ENCODE measurements around the gene CRY2.

CRY2 gene

GRCh38 chr11:45848654-45849081 lies 1.4 kb downstream of the CRY2 start:
- DNase-seq (ENCODE audit: low read depth): no peak

GRCh38 chr11:45850446-45850845 lies 3.2 kb downstream of the CRY2 start:
- DNase-seq (ENCODE audit: low read depth): no peak

GRCh38 chr11:45851228-45851627 lies 4.0 kb downstream of the CRY2 start:
- no peak for DNase-seq (ENCODE audit: low read depth)

GRCh38 chr11:45852018-45852711 lies 4.9 kb downstream of the CRY2 start:
- no peak for DNase-seq (ENCODE audit: low read depth)

GRCh38 chr11:45852712-45853101 lies 5.4 kb downstream of the CRY2 start:
- no peak for DNase-seq (ENCODE audit: low read depth)

GRCh38 chr11:45853332-45854219 lies 6.3 kb downstream of the CRY2 start:
- no peak for DNase-seq (ENCODE audit: low read depth)

- no peak for DNase-seq (ENCODE audit: low read depth)
Measured at GRCh38 chr11:45855308-45855707, 8.0 kb downstream of the CRY2 start.

- no peak for DNase-seq (ENCODE audit: low read depth)
Measured at GRCh38 chr11:45856044-45856468, 8.8 kb downstream of the CRY2 start.

GRCh38 chr11:45857961-45858474 lies 10.7 kb downstream of the CRY2 start:
- no peak for DNase-seq (ENCODE audit: low read depth)

GRCh38 chr11:45858751-45859398 lies 11.6 kb downstream of the CRY2 start:
- DNase-seq (ENCODE audit: low read depth): no peak

- no peak for DNase-seq (ENCODE audit: low read depth)
Measured at GRCh38 chr11:45859661-45860140, 12.4 kb downstream of the CRY2 start.

GRCh38 chr11:45860348-45860747 lies 13.1 kb downstream of the CRY2 start:
- DNase-seq (ENCODE audit: low read depth): no peak

- no peak for DNase-seq (ENCODE audit: low read depth)
Measured at GRCh38 chr11:45860764-45861510, 13.7 kb downstream of the CRY2 start.

- no peak for DNase-seq (ENCODE audit: low read depth)
Measured at GRCh38 chr11:45864041-45864440, 16.8 kb downstream of the CRY2 start.

GRCh38 chr11:45869551-45869950 lies 22.3 kb downstream of the CRY2 start:
- DNase-seq (ENCODE audit: low read depth): no peak

GRCh38 chr11:45870706-45871105 lies 23.4 kb downstream of the CRY2 start:
- DNase-seq (ENCODE audit: low read depth): no peak

- DNase-seq (ENCODE audit: low read depth): no peak
Measured at GRCh38 chr11:45871638-45872037, 24.4 kb downstream of the CRY2 start.

- peak; percentile 15 for DNase-seq (ENCODE audit: low read depth)
Measured at GRCh38 chr11:45872651-45873356, 25.5 kb downstream of the CRY2 start.

- no peak for DNase-seq (ENCODE audit: low read depth)
Measured at GRCh38 chr11:45876401-45876800, 29.1 kb downstream of the CRY2 start.

- DNase-seq (ENCODE audit: low read depth): no peak
Measured at GRCh38 chr11:45877221-45877620, 29.9 kb downstream of the CRY2 start.

- no peak for DNase-seq (ENCODE audit: low read depth)
Measured at GRCh38 chr11:45877845-45878244, 30.6 kb downstream of the CRY2 start.

Data from T follicular helper cell (primary cell).